SK-N-SH treated with all-trans-retinoic acid at 6 μM for 48 hours (cell line): ENCODE results near the gene YWHAB.

Experiments
- BACH2 ChIP-seq: fragments of 250-450 bp; sonication (Bioruptor Pico); IDR thresholded peaks from 2 replicates; pipeline ENCODE4 v1.9.0; 2021; ENCODE audit warnings: mild to moderate bottlenecking, borderline replicate concordance
- ISL1 ChIP-seq: fragments of 250-450 bp; sonication (Bioruptor Pico); IDR thresholded peaks from 2 replicates; pipeline ENCODE4 v2.1.2; 2022; ENCODE audit warnings: mild to moderate bottlenecking, moderate library complexity
- PPARA ChIP-seq: fragments of 250-450 bp; sonication (Bioruptor Pico); IDR thresholded peaks from 2 replicates; pipeline ENCODE4 v1.5.0; 2020; ENCODE audit warnings: mild to moderate bottlenecking, borderline replicate concordance
- RARB ChIP-seq: fragments of 250-450 bp; sonication (Bioruptor Pico); IDR thresholded peaks from 2 replicates; pipeline ENCODE4 v1.8.0; 2021; ENCODE audit warnings: mild to moderate bottlenecking, moderate library complexity
- ZFP3 ChIP-seq: fragments of 250-450 bp; sonication (Bioruptor Pico); IDR thresholded peaks from 2 replicates; pipeline ENCODE4 v1.5.0; 2020; ENCODE audit warnings: mild to moderate bottlenecking, moderate library complexity
- ZNF565 ChIP-seq: fragments of 450-650 bp; formaldehyde crosslinking; conservative IDR thresholded peaks from 2 replicates; pipeline ENCODE4 v1.5.0; 2020; ENCODE audit warnings: low read depth, mild to moderate bottlenecking, moderate library complexity
- ZNF8 ChIP-seq: fragments of 450-650 bp; formaldehyde crosslinking; IDR thresholded peaks from 2 replicates; pipeline ENCODE4 v1.5.0; 2020; ENCODE audit warnings: mild to moderate bottlenecking, moderate library complexity
- TF ChIP-seq, protein P1 (sequence below): fragments of 250-450 bp; sonication (Bioruptor Pico); IDR thresholded peaks from 2 replicates; pipeline ENCODE4 v1.8.0; 2020; ENCODE audit warnings: mild to moderate bottlenecking, moderate library complexity, borderline replicate concordance

DNA sequence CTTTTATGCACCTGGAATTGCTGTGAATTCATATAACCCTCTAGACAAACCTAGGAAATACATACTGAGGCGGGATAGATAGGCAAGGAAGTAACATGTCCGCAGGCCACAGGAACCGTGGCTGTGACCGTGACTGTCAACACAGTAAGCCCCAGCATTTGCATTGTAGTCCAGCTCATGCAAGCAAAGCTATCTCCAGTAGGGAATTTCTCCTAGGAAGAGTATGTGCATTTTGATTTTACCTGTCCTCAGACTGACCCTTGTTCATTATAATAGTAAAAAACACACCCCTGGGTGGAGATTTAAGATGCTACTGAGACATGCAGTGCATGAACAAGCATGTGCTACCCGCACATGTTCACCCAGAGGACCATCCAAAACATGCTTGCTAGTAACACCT, 44.7 kb upstream of the YWHAB start:
- no peak for TF ChIP-seq RARB (CRISPR knock-in tag)
- TF ChIP-seq ZNF565 (CRISPR knock-in tag): no peak
- TF ChIP-seq BACH2: no peak
- TF ChIP-seq PPARA (CRISPR knock-in tag): no peak
- TF ChIP-seq, protein P1, sequence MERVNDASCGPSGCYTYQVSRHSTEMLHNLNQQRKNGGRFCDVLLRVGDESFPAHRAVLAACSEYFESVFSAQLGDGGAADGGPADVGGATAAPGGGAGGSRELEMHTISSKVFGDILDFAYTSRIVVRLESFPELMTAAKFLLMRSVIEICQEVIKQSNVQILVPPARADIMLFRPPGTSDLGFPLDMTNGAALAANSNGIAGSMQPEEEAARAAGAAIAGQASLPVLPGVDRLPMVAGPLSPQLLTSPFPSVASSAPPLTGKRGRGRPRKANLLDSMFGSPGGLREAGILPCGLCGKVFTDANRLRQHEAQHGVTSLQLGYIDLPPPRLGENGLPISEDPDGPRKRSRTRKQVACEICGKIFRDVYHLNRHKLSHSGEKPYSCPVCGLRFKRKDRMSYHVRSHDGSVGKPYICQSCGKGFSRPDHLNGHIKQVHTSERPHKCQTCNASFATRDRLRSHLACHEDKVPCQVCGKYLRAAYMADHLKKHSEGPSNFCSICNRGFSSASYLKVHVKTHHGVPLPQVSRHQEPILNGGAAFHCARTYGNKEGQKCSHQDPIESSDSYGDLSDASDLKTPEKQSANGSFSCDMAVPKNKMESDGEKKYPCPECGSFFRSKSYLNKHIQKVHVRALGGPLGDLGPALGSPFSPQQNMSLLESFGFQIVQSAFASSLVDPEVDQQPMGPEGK (CRISPR knock-in tag): no peak
- TF ChIP-seq ZNF8 (CRISPR knock-in tag): no peak
- TF ChIP-seq ISL1: no peak
- TF ChIP-seq ZFP3: no peak
